ENCODE data around the gene KYNU. TPM values are rescaled to one million over a fixed set of nuclear protein-coding genes. Genes with fewer than 3 reads are reported as not detected.

KYNU gene
- total RNA-seq, 1 experiment from 2014 or later = 78.7 TPM

- Mint-ChIP-seq H3K27ac (ENCODE audit: unreplicated experiment) (peak overlapping the region; percentile 17), H3K36me3 (ENCODE audit: insufficient read depth, unreplicated experiment) (peaks cover 65% of the 10 kb centered on the region), H3K9me3 (ENCODE audit: low read depth, unreplicated experiment) (no peaks in the 10 kb centered on the region), H3K4me1 (ENCODE audit: low read depth, unreplicated experiment) (peaks cover 44% of the 10 kb centered on the region), H3K27me3 (ENCODE audit: unreplicated experiment) (no peaks in the 10 kb centered on the region), H3K4me3 (ENCODE audit: low read depth, unreplicated experiment) (no peak overlapping the region)
- DNase-seq = no peak
- no peak for TF ChIP-seq CTCF (IDR thresholded peaks at IDR 0.05; ENCODE audit: unreplicated experiment)
- intact Hi-C loops (cut with micrococcal nuclease; ENCODE audit: unreplicated experiment) = no loop called here
- BruUV-seq (replicated peaks) = no TSS peak
- CTCF ChIA-PET = no interaction called here
These were observed 6.1 kb downstream of the KYNU start for GRCh38 chr2:142883526-142883925.

- H3K9me3 Mint-ChIP-seq (ENCODE audit: low read depth, unreplicated experiment) = no peaks in the 10 kb centered on the region
- DNase-seq = no peak
- H3K36me3 Mint-ChIP-seq (ENCODE audit: insufficient read depth, unreplicated experiment) = peaks cover 58% of the 10 kb centered on the region
- no peak overlapping the region for H3K27ac Mint-ChIP-seq (ENCODE audit: unreplicated experiment)
- no peak for TF ChIP-seq CTCF (IDR thresholded peaks at IDR 0.05; ENCODE audit: unreplicated experiment)
- no peak overlapping the region for H3K4me3 Mint-ChIP-seq (ENCODE audit: low read depth, unreplicated experiment)
- CTCF ChIA-PET = no interaction called here
- H3K27me3 Mint-ChIP-seq (ENCODE audit: unreplicated experiment) = no peaks in the 10 kb centered on the region
- BruUV-seq (replicated peaks) = no TSS peak
- intact Hi-C loops (cut with micrococcal nuclease; ENCODE audit: unreplicated experiment) = no loop called here
- peaks cover 53% of the 10 kb centered on the region for H3K4me1 Mint-ChIP-seq (ENCODE audit: low read depth, unreplicated experiment)
These were observed 8.1 kb downstream of the KYNU start for GRCh38 chr2:142885543-142885942.

- DNase-seq = no peak
- intact Hi-C loops (cut with micrococcal nuclease; ENCODE audit: unreplicated experiment) = no loop called here
- H3K27me3 Mint-ChIP-seq (ENCODE audit: unreplicated experiment) = no peaks in the 10 kb centered on the region
- H3K4me3 Mint-ChIP-seq (ENCODE audit: low read depth, unreplicated experiment) = no peak overlapping the region
- H3K27ac Mint-ChIP-seq (ENCODE audit: unreplicated experiment) = peak overlapping the region; percentile 75
- no TSS peak for BruUV-seq (replicated peaks)
- H3K36me3 Mint-ChIP-seq (ENCODE audit: insufficient read depth, unreplicated experiment) = peaks cover 37% of the 10 kb centered on the region
- H3K9me3 Mint-ChIP-seq (ENCODE audit: low read depth, unreplicated experiment) = no peaks in the 10 kb centered on the region
- CTCF ChIA-PET = no interaction called here
- H3K4me1 Mint-ChIP-seq (ENCODE audit: low read depth, unreplicated experiment) = peaks cover 47% of the 10 kb centered on the region
- TF ChIP-seq CTCF (IDR thresholded peaks at IDR 0.05; ENCODE audit: unreplicated experiment) = no peak
These were observed 15.3 kb downstream of the KYNU start for GRCh38 chr2:142892715-142893114.

- Mint-ChIP-seq H3K4me3 (ENCODE audit: low read depth, unreplicated experiment) (no peak overlapping the region), H3K9me3 (ENCODE audit: low read depth, unreplicated experiment) (no peaks in the 10 kb centered on the region), H3K27ac (ENCODE audit: unreplicated experiment) (no peak overlapping the region), H3K36me3 (ENCODE audit: insufficient read depth, unreplicated experiment) (peaks cover 42% of the 10 kb centered on the region), H3K4me1 (ENCODE audit: low read depth, unreplicated experiment) (peaks cover 47% of the 10 kb centered on the region), H3K27me3 (ENCODE audit: unreplicated experiment) (no peaks in the 10 kb centered on the region)
- no peak for DNase-seq
- no peak for TF ChIP-seq CTCF (IDR thresholded peaks at IDR 0.05; ENCODE audit: unreplicated experiment)
- BruUV-seq (replicated peaks) = no TSS peak
- intact Hi-C loops (cut with micrococcal nuclease; ENCODE audit: unreplicated experiment) = no loop called here
- CTCF ChIA-PET = no interaction called here
These were observed 15.8 kb downstream of the KYNU start for GRCh38 chr2:142893241-142893640.
